GM18505 (cell line): ENCODE results near the gene ADGRV1.
"Not testable (repeated sequence)": the region's sequence is repeated elsewhere in the genome, so short reads cannot be mapped to it uniquely, and the experiment has no call there.

Experiments used
- ATAC-seq: cut with Tn5 transposase; IDR thresholded peaks from one replicate; pipeline ENCODE4 v1.9.1; 2021; ENCODE audit not compliant: unreplicated experiment
- POLR2A ChIP-seq: IDR thresholded peaks from 4 replicates; pipeline ENCODE4 v1.6.1; 2011; ENCODE audit warnings: borderline replicate concordance; ENCODE audit not compliant: insufficient read depth, insufficient read length; ENCODE audit errors: extremely low read depth

ADGRV1 gene

DNA sequence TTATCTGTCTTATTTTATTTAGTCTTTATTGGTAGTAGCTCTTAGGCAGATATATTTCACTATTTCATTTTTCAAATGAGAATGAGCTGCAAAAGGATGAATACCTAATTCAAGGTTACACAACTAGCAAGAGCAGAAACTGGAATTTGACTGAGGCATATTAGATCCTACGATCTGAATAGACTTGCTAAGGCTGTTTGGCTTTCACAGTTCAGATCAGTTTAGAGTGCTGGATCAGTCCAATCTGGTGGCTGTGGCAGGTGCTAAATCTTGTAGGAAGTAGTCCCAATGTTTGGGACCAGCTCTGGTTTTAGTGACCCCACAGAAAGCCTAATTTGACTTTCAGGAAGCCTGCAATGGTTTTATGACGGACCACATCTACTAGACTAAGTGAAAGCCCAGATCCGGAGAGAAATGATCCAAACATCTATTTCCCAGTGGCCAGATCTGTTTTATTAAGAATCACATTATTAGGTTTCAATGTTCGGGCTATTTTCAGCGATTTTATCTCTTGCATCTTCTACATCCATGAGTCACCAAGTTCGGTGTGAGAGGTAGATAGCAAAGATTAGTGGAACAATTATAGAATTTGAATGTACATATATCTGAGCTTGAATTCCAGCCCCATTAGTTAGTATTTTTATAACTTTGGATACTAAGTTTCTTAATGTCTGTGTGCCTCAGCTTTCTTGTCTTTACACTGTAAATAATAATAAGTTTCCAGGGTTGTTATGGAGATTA lies 359.5 kb downstream of the ADGRV1 start:
- ATAC-seq, result no peak
- no peak for TF ChIP-seq POLR2A

DNA sequence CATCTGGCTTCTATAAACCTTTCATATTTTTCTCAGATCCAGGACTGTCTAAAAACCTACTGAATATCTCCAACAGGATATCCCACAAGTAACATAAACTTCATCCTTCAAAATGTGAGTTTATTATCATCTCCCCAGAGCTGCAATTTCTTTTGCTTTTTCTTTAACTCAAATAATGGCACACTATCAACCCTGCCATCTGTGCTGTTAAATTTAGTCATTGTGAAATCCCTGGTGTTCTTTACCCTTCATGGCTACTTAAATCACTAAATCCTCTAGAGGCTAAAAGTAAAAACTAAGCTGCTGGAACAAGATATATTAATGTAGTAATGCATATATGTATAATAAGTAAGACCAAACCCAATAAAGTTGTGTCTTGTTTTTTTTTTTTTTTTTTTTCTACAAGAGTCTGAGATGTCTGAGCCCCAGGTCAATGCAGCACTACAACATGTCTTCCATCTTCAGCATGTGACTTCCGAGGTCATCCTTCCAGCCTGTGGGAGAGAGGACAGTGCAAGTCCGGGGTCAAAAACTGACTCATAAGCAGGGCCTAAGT lies 362.9 kb downstream of the ADGRV1 start:
- TF ChIP-seq POLR2A, result no peak
- ATAC-seq, result no peak

- not testable (repeated sequence) for ATAC-seq
Observed at GRCh38 chr5:90924222-90924621, 365.6 kb downstream of the ADGRV1 start.

DNA sequence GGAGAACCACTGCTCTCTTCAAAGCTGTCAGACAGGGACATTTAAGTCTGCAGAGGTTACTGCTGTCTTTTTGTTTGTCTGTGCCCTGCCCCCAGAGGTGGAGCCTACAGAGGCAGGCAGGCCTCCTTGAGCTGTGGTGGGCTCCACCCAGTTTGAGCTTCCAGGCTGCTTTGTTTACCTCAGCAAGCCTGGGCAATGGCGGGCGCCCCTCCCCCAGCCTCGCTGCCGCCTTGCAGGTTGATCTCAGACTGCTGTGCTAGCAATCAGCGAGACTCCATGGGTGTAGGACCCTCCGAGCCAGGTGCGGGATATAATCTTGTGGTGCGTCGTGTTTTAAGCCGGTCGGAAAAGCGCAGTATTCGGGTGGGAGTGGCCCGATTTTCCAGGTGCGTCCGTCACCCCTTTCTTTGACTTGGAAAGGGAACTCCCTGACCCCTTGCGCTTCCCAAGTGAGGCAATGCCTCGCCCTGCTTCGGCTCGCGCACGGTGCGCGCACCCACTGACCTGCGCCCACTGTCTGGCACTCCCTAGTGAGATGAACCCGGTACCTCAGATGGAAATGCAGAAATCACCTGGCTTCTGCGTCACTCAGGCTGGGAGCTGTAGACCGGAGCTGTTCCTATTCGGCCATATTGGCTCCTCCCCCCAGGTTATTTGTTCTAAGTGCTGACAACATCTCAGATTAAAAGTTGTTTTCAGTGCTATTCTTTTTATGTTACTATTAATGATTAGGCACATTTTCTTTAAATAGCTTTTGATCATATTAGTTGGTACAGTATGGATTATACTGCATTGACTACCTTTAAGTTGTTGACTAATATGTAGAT lies 370.6 kb downstream of the ADGRV1 start:
- not testable (repeated sequence) for ATAC-seq

DNA sequence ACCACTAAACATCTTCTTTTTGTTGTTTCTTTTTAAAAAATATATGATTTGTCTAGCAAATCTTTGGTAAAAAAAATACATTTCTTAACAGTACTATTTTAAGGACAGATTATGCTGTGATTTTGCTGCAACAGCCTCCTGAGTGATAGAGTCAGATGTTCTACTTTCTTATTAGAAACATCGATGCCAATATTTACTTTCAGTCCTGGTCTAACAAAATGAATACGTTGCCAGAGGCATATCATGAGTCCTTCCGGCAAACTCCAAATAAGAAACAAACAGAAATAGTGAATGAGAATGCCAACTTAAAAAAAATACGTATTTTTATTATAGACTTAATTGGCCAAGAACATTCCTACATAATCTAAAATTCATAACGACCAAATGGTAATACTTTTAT lies 371.5 kb downstream of the ADGRV1 start:
- no peak for ATAC-seq
- no peak for TF ChIP-seq POLR2A

- no peak for TF ChIP-seq POLR2A
- no peak for ATAC-seq
Observed at GRCh38 chr5:90930756-90931431, 372.3 kb downstream of the ADGRV1 start.

DNA sequence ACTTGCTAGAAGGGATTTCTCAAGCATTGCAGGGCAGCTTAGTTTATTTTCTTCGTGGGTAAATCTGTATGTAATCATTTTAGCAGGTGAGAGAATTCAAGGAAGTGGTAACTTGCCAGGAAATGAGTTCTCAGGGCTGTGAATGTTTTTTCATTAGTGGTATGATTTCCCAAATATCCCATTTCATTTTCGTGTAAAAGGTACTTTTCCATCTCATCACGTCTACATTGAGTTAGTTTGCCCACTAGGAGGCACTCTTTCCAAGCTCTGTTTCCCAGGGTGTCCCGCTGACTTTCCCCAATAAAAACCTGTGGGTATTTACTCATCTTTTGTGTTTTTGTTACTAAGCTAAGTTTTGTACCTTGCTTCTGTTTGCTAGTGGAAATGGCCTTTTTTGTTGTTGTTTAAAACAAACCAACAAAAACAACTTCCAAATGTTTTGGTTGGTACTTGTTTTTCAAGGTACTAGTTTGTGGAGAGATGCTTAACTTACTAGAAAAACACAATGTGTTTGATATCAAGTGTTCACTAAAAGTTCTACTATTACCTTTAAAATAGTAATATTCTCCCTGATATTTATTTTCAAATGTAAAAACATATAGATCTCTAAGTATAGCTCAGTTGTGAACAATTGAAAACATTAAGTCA lies 373.6 kb downstream of the ADGRV1 start:
- no peak for TF ChIP-seq POLR2A

GRCh38 chr5:90933298-90933697 lies 374.7 kb downstream of the ADGRV1 start:
- ATAC-seq, result no peak
- no peak for TF ChIP-seq POLR2A

More for the DNA sequence above, 373.6 kb downstream of the ADGRV1 start:
- ATAC-seq, result no peak

GRCh38 chr5:90934091-90934719 lies 375.6 kb downstream of the ADGRV1 start:
- TF ChIP-seq POLR2A, result no peak
- no peak for ATAC-seq

- no peak for ATAC-seq
- TF ChIP-seq POLR2A, result no peak
Observed at GRCh38 chr5:90934738-90935137, 376.1 kb downstream of the ADGRV1 start.

DNA sequence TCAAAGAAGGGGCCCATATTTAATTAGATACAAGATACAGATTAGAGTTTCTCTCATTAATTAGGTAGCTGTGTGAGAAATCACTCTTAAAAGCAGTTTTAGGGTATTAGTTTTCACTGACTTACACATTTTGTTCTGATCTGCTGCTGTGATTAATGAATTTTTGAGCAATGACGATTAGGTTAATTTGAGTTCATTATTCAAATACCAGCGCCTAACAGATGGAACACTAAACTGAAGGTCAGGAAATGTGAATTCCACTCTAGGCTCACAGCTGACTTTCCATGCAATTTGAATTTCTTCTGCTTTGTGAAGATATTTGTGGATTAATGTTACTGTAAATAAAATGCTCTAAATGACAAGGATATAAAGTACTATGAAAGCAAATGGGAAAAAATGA lies 380.6 kb downstream of the ADGRV1 start:
- no peak for ATAC-seq
- TF ChIP-seq POLR2A, result no peak

DNA sequence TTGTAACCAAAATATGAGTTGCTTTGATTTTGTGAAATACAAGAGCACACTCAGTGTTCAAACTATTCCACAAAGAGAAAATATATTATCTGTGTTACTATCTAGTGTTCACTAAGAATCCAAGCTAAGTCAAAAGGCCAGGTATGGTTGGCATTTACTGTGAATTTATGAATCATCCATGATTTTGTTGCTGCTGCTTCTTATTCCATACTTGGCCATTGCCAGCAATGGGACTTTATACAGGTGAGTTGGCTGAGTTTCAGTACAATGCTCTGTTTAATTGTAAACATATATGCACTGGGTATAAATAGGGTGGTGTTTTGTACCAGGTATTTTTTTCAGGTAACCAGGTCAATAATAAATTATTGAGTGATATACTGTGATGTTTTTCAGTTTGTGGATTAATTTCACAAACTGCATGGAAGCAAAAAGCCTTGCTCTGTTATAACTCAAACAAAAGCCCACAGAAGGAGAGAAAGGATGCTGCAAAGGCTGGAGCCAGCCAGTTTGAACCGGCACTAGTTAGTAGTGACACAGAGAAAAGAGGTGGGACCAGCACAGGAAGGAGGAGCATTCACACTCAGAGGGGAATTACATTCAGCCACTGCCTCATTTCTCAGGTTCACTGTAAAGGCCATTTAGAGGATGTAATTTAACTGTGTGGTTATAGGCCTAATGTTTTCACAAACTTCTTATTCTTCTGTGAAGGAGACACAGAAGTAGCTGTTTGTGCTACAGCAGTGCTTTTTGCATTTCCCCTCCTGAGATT lies 381.8 kb downstream of the ADGRV1 start:
- ATAC-seq, result peak; percentile 99
- TF ChIP-seq POLR2A, result no peak
